Stimulated activated CD4-positive, alpha-beta T cell treated with anti-CD3 and anti-CD28 coated beads, Interleukin-4, amount 100 ng/mL, for 24 hours (primary cell): ENCODE measurements around the gene CAPN1.
"Not testable (repeated sequence)": the region's sequence is repeated elsewhere in the genome, so short reads cannot be mapped to it uniquely, and the experiment has no call there.

Source experiments
- DNase-seq: peaks from one replicate; pipeline ENCODE4 v3.0.0-alpha.2; 2020

Gene CAPN1

GRCh38 chr11:65160643-65161042, 21.1 kb upstream of the CAPN1 start:
- no peak for DNase-seq

DNA sequence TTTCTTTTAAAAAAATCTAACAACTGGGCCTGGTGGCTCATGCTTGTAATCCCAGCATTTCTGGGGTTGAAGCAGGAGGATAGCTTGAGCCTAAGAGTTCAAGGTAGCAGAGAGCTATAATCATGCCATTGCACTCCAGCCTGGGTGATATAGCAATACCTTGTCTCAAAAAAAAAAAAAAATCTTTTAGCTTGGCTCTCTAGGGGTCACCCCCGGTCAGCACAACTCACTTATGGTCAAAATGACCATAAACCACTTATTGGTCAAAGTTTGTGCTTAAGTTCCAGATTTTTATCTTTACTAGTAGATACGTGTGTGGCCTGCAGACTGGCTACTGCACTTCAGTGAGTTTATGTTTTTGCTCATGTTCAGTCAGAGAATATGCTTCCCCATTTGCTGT, 18.0 kb upstream of the CAPN1 start:
- no peak for DNase-seq

GRCh38 chr11:65165410-65166317, 16.1 kb upstream of the CAPN1 start:
- no peak for DNase-seq

GRCh38 chr11:65166893-65167292, 14.8 kb upstream of the CAPN1 start:
- no peak for DNase-seq

DNA sequence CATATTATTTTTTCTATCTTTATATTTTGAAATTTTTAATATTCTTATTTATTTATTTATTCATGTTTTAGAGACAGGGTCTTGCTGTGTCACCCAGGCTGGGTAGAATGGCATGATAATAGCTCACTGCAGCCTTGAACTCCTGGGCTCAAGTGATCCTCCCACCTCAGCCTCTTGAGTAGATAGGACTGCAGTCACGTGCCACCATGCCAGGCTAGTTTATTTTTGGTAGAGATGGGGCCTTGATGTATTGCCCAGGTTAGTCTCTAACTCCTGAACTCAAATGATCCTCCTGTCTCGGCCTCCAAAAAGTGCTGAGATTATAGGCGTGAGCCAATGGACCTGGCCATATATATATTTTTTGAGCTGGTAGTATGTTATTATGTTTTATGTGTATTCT, 14.1 kb upstream of the CAPN1 start:
- no peak for DNase-seq

DNA sequence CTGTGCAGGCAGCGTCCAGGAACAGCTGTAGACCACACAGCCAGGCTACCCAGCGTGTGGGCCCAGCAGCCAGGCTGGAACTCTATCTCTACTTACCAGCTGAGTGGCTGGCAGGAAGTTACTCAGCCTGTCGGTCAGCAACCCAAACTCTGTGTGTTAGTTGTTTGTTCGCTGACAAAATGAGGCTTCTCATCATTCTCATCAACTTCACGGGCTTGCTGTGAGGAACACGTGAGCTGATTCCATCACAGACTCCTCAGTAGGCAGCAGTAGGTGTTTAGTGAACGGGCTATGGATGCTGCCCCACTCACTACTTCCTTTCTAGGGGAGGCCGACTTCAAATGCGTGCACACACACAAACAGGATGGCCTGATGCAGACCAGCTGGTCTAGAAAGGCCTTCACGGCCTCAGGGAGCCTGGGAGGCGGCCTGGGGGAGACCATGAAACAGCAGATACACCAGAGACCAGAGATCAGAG, 12.5 kb upstream of the CAPN1 start:
- no peak for DNase-seq

DNA sequence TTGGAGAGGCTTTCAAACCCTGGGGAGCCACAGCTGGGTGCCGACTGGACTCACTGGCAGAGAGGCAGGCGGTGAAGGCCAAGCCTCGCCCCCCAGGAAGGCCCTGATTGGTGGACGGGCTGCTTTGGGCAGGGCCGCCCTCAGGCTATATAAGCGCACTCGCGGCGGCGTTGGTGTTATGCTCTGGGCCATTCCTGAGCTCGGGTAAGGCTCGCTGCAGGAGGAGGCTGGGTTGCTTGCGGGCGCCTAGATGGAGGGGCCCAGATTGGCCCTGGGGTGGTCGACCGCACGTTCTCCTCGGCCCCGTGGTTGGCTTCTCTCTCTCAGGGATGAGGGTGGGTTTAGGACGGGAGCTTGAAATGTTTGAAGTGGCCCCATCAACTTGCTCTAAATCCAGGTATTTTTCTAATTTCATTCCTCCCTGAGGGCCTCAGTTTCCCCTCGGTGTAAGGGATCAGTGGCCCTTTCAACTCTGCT, 11.6 kb upstream of the CAPN1 start, which contains the start of gene SPDYC:
TSS of gene SPDYC (plus strand) at position 176 of the 477 bp plus-strand sequence. CDS start 1,125 bp downstream, outside the sequence.
- DNase-seq: no peak

DNA sequence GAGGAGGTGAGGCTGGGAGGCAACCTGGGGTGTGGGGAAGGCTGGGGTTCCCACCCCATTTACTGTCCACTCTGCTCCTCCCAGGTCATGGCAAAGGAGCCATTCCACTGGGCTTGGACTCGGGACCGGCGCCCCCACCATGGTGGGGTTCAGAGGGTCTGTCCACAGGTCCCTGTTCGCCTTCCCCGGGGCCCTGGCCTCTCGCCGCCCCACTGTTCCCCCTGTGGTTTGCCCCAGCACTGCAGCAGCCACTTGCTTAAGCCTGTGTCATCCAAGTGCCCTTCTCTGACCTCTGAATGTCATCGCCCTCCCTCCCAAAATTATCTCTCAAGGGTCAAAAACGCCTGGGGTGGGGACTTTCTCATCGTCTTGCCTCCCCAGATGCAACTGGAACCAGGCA, 9.1 kb upstream of the CAPN1 start:
- DNase-seq: no peak

- not testable (repeated sequence) for DNase-seq
Measured at GRCh38 chr11:65174571-65175010, 7.1 kb upstream of the CAPN1 start.

GRCh38 chr11:65180877-65181568, 705 bp upstream of the CAPN1 start:
- DNase-seq: peak; percentile 57

DNA sequence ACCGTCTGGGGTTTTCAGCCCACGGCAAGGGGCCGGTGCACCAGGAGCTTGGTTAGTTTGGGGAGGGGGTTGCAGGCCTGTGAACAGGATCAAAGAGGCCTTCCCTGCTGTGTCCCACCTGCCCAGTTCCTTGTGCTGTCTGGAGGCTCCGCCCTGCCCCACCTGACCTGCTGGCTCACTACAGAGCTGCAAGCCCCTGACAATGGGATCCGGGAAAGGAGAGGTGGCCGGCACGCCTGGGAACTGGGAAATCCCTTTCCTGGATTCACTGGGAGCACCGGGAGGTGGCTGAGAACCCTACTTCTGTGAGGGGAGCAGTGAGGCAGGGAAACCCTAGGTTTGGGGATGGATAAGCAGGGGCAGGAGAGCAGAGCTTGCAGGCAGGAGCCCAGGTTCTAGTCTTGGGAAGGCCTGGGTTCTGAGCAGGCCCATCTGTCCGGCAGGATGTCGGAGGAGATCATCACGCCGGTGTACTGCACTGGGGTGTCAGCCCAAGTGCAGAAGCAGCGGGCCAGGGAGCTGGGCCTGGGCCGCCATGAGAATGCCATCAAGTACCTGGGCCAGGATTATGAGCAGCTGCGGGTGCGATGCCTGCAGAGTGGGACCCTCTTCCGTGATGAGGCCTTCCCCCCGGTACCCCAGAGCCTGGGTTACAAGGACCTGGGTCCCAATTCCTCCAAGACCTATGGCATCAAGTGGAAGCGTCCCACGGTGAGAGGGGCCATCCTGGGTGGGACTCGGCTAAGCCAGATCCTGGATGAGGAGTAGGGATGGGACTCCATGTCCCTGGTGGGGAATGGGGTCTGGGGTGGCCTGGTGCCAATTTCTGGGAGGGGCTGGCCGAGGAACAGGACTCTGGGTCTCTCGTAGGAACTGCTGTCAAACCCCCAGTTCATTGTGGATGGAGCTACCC, 786 bp downstream of the CAPN1 start:
- DNase-seq: no peak

GRCh38 chr11:65183201-65183891, 1.6 kb downstream of the CAPN1 start:
- DNase-seq: no peak

GRCh38 chr11:65184146-65184545, 2.4 kb downstream of the CAPN1 start:
- DNase-seq: no peak

- DNase-seq: no peak
Measured at GRCh38 chr11:65185171-65185570, 3.4 kb downstream of the CAPN1 start.

DNA sequence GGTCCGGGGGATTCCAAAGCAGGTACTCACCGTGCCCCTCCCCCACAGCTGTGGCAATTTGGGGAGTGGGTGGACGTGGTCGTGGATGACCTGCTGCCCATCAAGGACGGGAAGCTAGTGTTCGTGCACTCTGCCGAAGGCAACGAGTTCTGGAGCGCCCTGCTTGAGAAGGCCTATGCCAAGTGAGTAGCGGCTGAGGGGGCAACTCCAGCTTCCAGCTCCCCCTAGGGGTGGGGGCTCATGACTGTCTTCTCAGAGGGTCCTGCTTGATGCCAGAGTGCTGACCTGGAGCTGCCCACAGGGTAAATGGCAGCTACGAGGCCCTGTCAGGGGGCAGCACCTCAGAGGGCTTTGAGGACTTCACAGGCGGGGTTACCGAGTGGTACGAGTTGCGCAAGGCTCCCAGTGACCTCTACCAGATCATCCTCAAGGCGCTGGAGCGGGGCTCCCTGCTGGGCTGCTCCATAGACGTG, 4.2 kb downstream of the CAPN1 start:
- no peak for DNase-seq

DNA sequence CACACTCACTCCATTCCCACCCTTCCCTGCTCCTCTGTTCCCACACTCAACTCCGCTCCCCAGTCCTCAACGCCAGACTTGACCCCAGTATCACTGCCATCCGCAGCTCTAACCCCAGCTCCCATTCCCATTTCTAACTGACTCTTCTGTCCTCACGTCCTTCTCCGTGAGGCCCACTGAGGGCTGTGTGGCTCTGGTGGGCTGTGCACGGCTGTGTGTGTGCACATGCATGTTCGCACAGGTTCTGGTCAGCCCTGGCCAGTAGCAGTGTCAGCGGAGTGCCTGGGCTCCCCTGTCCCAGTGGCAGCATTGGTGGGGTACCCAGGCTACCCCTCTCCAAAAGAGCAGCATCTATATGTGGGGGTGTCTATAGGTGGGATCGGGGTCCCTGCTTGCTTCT, 5.0 kb downstream of the CAPN1 start:
- no peak for DNase-seq

DNA sequence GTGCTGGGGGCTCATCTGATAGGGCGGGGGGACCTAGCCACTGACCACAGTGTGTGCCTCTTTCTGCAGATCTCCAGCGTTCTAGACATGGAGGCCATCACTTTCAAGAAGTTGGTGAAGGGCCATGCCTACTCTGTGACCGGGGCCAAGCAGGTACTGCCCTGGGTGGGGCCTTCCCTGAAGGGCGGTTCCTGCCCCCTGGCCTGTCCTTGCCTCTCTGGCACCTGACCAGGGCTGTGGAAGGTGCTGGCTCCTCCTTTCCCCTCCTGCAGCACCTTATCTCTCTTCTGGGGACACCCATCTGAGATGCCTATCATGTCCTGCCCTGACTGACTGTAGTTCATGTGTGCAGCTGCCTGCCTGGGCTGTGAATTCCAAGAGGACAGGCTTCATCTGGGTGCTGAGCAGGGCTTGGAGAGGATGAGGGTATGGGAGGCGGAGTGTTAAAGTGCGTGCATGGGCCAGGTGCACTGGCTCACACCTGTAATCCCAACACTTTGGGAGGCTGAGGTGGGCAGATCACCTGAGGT, 5.5 kb downstream of the CAPN1 start:
- DNase-seq: no peak

- DNase-seq: no peak
Measured at GRCh38 chr11:65187971-65188461, 6.3 kb downstream of the CAPN1 start.

- no peak for DNase-seq
Measured at GRCh38 chr11:65188486-65188885, 6.8 kb downstream of the CAPN1 start.

- no peak for DNase-seq
Measured at GRCh38 chr11:65189191-65189590, 7.5 kb downstream of the CAPN1 start.

GRCh38 chr11:65194564-65194963, 12.8 kb downstream of the CAPN1 start:
- DNase-seq: no peak
